HL-60/S4 (cell line): ENCODE measurements around the gene VOPP1.

ENCODE experiments used
- in situ Hi-C: fragments of 300-500 bp; cut with MboI; formaldehyde crosslinking; loops from 2 replicates; pipeline ENCODE4 v1.14.3; 2022; ENCODE audit warnings: low sequenced_read_pairs

Gene VOPP1

DNA sequence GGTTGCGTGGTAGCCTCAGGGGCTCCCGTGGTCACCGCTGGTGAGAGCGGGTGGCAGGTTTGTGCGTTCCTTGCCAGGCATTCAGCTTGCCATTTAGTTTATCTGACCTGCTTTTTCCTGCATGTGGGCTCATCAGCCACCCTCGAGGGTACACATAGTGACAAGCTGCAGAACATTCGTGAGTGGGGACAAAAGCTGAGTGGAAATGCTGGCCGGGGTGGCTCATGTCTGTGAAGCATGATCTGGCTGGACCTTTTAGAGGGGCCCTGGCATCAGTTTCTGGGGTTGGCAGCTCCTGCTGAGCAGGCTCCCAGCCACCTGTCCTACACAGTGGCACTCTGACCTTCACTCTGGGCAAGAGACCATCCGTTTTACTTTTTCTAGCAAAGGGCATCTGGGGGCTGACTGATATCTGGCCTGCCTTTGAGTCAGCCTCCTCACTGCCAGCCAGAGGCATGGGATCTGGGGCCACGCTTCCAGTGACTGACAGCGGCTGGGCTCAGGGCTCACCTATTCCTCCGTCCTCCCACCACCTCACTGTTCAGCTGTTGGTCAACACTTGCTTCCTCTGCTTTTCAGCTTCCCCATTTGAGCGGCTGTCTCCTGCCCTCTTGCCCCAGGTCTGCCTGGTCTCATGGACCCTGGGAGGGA is 132.1 kb downstream of the VOPP1 start:
- in situ Hi-C loops = no loop called here

DNA sequence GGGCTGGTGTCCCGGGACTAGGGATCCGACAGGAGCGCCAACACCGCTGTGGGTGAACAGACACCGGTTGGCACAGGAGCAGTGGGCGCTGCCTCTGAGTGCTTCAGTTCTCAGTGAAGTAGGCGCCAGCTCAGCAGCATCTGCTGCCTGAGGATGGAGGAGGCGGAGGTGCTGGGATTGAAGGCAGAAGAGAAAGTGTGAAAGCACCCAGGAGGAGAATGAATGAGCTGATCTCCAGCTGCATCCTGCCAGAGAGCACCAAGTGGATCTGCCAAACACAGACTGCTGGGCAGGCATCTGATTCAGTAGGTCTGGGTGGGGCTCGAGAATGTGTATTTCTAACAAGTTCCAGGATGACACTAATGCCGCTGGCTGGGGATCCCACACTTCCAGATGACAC is 132.7 kb downstream of the VOPP1 start:
- in situ Hi-C loops = no loop called here

DNA sequence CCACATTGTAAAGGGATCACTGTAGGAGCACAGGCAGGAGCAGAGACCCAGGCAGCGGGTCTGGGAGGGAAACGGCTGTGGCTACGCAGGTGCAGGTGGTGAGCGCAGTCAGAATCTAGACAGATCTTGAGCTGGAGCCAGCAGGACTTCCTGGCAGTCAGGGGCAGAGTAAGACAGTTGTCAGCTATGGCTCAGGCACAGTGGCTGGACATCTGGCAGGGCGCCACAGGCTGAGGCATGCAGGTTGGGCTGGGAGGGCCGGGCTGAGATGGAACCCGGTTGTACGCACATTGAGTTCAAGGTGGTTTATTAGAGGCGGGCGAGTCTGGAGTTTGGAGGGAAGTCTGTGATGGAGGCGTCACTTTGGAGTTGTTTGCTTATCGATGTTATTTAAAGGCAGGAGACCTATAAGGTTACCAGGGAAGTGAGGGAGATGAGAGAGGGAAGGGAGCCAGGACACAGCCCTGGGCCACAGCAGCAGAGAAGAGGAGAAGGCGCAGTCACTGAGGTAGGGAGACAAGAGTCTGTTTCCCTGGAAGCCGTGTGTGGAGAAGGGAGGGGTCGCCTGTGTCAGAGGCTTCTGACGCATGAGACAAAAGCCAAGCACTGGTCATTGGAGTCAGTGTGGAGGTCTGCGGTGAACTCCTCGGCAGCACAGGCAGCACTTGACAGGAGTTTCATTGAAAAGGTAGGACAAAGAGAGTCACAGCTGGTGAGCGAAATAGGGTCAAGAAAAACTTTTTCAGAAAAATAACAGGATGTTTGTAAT is 133.4 kb downstream of the VOPP1 start:
- in situ Hi-C loops = no loop called here

DNA sequence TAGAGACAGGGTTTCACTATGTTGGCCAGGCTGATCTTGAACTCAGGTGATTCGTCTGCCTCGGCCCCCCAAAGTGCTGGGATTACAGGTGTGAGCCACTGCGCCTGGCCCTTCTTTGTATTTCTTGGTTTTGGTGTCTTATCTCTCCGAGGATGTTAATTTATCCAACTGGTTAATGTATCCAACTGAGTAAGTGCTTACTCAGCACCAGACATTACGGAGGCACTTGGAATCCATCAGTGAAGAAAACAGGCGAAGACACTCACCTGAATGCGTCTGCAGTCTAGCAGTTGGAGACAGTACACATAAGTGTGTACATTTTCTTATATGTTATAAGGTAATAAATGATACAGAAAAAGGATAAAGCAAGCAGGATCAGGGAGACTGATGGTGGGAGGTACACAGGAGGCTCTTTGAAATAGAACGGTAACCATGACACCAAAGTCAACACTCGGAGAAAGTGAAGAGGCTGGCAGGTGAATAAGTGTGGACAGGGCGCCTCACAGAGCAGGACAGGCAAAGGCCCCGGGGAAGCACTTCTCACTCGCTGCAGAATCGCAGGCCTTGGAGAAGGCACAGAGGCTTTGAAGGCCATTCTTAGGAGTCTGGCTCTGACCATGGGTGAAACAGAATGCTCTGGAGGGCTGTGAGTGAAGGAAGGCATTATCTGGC is 134.1 kb downstream of the VOPP1 start:
- in situ Hi-C loops = no loop called here

DNA sequence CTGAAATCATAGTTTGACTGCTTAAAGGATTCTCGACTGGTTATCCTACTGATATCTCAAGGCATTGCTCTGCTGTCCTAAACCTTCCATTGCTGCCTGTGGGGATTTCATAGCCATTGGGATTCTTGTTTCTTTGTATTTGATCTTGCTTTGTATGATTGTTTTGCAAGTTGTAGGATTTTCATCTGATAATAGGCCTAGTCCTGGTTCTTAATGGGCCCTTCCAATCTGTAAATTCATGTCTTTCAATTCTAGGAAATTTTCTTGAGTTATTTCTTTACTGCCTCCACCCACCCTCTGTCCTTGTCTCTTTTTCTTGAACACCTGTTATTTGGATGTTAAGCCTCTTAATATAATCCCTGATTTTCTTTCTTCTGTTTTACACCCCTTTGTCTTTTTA is 134.9 kb downstream of the VOPP1 start:
- in situ Hi-C loops = no loop called here

DNA sequence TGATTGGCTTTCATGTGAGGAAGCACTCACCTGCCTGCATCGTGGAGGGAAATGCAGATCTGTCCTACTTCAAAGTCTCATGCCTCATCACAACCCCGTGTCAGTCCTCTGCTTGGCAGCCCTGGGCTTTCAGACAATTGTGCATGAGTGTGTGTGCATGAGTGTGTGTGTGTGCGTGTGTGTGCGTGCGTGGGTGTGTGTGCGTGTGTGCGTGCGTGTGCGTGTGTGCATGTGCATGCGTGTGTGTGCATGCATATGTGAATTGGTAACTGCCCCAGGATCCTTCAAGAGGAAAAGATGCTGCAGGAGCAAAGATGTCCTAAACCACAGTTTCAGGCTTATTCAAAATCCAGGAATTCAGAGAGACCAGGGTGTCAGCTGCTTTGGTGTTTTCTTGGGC is 135.8 kb downstream of the VOPP1 start:
- in situ Hi-C loops = no loop called here

DNA sequence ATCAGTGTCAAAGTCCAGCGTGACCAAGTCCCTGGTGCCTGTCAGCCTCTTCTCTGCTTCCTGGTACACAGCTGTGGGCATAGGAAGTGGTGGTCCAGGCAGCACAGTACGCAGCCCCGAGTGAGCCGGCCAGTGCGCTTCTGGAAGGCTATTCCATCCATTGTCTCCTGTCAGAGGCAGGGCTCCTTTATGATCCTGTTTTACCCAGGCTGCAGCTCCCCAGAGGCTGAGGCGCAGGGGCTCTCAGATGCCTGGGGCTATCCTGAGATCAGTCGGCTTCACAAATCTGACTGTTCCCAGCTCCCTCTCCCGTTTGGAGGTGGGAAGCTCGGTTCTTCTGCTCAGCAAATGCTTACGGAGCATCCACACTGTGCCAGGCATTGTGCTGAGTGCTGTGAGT is 136.8 kb downstream of the VOPP1 start:
- in situ Hi-C loops = no loop called here

DNA sequence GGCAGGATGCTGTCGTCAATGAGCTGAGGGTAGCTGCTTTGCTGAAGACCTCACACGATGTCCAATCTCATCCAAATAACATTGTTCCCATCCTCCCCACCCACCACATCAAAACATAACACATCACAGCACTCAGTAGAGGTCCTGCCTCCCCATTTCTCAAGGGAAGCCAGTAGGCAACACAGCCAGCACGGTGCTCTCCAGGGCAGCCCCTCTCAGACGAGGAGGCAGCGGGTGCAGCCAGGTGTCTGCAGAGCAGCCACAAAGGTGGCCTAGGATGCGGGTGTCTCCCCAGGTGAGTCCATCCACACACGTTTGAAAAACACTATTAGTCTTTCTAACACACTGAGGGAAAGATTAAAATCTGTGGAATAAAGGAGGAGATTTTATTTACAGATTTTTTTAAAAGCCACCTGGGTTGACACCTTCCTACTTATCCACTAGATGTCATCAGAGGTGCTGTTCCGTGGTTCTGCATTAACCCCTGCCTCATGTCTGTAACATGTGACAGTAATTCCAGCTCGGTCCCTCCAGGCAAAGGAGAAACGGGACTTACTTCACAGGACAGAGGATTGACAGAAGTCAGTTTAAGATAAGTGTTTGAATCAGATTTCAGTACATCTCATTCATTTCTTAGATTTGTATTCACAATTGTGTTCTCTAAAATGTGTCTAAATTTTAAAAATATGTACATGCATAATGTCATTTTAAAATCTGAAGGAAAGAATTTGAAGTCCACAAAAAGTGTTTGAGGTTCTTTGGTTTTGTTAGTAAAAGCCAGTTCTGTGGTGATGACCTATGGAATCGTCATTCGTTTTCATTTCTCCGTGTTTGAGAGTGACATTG is 139.1 kb downstream of the VOPP1 start:
- in situ Hi-C loops = no loop called here

DNA sequence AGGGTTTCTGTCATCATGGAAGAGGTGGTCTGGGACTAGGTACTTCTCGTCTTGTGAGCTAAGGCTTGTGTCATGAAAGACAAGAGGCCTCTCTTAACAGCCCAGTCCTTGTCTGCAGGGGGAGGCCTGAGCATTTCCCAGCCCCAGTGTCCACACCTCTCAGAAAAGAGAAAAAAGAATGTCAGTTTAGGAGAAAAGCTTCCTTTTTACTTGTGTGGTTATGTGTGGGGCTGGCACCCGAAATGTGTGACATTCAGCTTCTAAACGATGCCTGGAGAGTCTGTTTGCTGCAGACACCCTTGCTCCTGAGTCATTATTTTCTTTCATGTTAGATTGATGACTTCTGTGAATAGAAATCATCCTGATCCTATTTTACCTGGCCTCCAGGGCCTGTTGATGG is 139.8 kb downstream of the VOPP1 start:
- in situ Hi-C loops = no loop called here

DNA sequence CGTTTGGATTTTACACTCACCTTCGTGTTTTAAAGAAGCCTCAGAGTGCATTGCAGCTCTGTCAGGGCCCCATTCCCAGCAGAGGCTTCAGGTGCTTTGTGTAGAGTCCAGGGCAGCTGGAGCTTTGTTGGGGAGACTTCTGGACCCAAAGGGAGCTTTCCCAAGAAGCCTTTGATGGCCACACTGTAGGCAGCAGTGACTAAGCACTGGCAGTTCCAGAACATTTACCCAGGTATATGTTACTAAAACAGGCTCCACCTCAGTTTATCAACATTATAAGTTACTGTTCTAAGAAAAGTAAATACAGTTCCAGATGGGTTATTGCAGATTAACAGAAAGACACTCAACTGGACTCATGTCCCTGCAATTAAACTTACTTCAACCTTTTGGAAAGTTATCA is 140.4 kb downstream of the VOPP1 start:
- in situ Hi-C loops = no loop called here

DNA sequence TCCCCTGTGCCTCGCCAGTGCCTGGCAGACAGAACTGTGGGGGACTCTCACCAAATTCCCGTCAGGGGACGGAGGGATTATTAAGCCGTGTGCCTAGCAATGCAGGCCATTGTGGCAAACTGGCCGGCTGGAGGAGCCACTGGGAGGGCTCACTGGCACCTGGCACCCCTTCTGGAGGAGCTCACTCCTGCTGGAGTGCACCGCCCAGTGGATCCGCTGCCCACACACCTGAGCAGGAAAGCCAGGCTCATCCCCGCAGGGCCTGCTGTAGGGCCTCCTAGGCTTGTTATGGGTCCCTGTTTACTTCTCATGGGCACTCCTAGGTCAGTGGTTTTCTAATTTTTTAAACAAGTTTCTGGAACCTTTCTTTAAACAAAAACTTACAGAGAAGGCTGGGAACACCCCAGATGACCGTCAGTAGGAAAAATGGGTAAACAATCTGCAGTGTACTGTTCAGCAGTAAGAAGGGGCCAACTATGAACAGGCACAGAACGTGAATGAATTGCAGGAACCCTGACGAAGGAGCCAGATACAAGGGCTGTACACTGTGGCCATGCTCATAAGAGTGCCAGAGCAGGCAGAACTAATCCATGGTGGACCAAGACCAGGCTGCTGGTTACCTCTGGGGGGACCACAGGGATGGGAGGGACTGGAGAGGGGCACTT is 142.3 kb downstream of the VOPP1 start:
- in situ Hi-C loops = no loop called here

DNA sequence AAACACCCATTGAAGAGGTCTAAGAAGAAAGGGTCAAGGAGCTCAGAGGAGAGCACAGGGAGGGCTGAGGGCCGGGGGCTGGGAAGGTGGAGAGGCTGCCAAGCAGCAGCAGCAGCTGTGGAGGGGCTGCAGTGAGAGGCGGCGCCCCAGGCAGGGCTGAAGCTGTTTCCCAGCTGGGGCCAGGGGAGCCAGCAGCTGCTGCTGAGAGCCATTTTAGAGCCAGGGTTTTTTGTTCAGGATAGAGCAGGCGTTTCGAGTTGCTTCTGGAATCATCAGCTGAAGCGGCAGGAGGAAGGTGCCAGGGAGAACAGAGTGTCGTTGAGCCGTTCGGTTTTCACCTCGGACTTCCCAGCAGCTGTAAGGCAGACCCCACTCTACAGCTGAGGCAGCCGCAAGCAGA is 144.5 kb downstream of the VOPP1 start:
- in situ Hi-C loops = no loop called here

DNA sequence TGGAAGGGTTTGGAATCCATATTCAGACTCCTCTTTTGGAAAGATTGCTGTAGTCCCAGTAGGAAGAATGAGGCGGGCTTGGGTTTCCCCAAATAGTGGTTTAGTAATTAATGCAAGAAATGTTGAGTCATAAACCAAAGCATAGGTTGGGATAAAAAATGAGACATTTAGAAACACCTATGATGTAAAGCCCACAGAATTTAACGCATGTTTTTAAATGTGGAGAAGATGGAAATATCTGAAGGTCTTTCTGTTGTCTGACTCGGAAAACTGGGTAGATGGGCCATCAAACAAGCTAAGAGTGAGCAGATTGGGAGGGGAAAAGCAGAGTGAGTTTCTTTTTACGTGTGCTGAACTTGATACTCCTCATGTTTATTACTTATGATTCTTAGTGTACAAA is 145.0 kb downstream of the VOPP1 start:
- in situ Hi-C loops = no loop called here

DNA sequence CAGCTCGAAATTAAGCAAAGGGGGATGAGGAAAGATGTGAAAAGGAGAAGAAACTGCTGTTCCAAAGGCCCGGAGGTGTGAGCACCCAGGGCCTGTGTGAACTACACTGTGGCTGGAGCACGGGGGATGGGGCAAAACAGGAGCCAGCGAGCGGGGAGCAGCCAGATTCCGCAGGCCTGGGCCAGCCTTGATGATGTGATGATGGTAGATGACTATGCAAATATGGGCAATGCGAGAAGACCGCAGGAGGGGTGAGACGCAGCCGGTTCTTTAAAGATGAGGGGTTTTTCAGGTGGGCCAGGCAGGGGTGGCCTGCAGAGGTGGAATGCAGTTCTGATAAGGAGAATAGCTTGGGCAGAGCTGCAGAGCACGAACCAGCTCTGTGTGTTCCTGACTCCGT is 145.6 kb downstream of the VOPP1 start:
- in situ Hi-C loops = no loop called here

DNA sequence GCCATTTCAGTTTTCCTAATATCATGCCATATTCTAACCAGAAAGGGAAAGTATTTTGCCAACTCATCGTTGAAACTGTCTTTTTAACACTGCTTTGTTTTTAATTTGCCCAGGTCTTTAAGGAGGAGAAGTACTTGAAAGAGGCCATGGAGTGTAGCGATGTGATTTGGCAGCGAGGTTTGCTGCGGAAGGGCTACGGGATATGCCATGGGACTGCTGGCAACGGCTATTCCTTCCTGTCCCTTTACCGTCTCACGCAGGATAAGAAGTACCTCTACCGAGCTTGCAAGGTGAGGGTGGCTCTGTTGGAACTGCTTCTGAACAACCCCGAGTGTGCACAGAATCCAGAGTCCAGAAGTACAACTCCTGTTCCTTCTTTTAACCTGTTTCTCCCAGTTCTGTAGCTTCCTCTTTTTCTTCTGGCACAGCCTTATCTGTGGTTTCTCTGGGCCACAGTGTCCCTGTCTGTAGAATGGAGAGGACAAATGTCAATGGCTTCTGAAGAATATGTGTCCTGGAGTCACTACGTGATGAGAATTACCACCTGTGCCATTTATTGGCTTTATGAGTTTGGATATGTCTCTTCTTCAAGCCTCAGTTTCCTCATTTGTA is 147.1 kb downstream of the VOPP1 start:
- in situ Hi-C loops = no loop called here

DNA sequence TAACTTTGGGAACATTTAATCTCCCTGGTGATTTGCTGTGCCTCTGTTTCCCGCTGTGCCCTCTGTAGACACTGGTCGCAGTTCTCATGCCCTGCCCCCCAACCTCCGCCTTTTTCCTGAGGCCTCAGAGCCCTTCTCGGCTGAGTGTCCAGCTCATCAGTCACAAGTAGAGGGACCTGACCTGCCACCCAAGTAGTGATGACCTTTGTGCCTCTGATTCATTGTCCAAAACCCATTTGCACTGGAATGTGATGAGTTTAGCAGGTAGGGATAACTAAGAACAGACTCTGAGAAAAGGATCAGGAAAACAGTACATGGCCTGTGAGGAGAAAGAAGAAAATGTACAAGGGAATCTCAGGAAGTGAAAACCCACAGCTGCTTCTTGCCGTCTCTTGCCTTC is 148.4 kb downstream of the VOPP1 start:
- in situ Hi-C loops = loop anchor here (25.0 kb wide), 2 partner anchors 137 to 662 kb away; partner anchors contain the start of gene SEC61G

DNA sequence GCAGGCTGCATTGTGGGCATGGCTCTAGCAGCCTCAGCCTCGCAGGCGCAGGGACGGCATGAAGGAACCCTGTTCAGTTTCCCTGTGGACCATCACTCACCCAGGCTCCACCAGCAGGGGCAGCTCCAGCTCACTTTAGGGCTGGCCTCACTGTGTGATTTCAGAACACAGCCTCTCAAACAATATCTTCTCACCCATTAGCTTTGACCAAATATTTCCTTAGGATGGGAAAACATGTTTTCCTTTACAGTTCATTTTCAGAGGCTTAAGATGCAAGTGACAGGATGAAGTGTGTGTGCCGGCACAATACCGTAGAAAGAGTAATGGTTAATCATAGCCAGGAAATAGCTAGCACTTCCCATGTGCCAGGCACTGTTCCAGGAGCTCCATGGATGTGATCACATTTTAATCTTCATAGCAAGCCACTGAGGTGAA is 149.0 kb downstream of the VOPP1 start:
- in situ Hi-C loops = loop anchor here (25.0 kb wide), 2 partner anchors 136 to 661 kb away; partner anchors contain the start of gene SEC61G
